ENCODE results near the gene KCNK4.

GRCh38 chr11:64289002-64289564 is 2.0 kb upstream of the KCNK4 start:
- TF ChIP-seq, protein P1, sequence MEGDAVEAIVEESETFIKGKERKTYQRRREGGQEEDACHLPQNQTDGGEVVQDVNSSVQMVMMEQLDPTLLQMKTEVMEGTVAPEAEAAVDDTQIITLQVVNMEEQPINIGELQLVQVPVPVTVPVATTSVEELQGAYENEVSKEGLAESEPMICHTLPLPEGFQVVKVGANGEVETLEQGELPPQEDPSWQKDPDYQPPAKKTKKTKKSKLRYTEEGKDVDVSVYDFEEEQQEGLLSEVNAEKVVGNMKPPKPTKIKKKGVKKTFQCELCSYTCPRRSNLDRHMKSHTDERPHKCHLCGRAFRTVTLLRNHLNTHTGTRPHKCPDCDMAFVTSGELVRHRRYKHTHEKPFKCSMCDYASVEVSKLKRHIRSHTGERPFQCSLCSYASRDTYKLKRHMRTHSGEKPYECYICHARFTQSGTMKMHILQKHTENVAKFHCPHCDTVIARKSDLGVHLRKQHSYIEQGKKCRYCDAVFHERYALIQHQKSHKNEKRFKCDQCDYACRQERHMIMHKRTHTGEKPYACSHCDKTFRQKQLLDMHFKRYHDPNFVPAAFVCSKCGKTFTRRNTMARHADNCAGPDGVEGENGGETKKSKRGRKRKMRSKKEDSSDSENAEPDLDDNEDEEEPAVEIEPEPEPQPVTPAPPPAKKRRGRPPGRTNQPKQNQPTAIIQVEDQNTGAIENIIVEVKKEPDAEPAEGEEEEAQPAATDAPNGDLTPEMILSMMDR (IDR thresholded peaks at IDR 0.05; ENCODE audit: low read depth, low read length, poor library complexity, severe bottlenecking), result no peak
- no peak for TF ChIP-seq EZH2phosphoT487 (IDR thresholded peaks at IDR 0.05; ENCODE audit: borderline replicate concordance, low read length)
